GM23338 (cell line): ENCODE measurements around the gene ZNF101. TPM values are rescaled to one million over a fixed set of nuclear protein-coding genes. Genes with fewer than 3 reads are reported as not detected.

ENCODE experiments used
- ATAC-seq: fragments of 200-7000 bp; cut with Tn5 transposase; 3 replicates; pipeline ENCODE4 v1.9.1; 2020
- DNase-seq: peaks from one replicate; pipeline ENCODE4 v3.0.0-alpha.2; 2015; ENCODE audit warnings: low spot score
- H2AFZ ChIP-seq: fragments of 200-600 bp; sonication (generic); 2 replicates; pipeline ENCODE4 v1.8.0; 2016; ENCODE audit warnings: antibody characterized with exemption, mild to moderate bottlenecking, moderate library complexity
- H3F3A ChIP-seq: fragments of 200-600 bp; sonication (generic); replicated peaks from 2 replicates; pipeline ENCODE4 v1.8.0; 2017; ENCODE audit warnings: antibody characterized with exemption, mixed run types, low read depth
- H3K27ac ChIP-seq: fragments of 200-600 bp; sonication (generic); 2 replicates; pipeline ENCODE4 v1.6.1; 2016; ENCODE audit warnings: low read depth
- H3K27me3 ChIP-seq: fragments of 200-600 bp; sonication (generic); 2 replicates; pipeline ENCODE4 v1.8.0; 2016; ENCODE audit warnings: mild to moderate bottlenecking, mixed run types, moderate library complexity; ENCODE audit not compliant: insufficient read depth
- H3K36me3 ChIP-seq: fragments of 200-600 bp; sonication (generic); 2 replicates; pipeline ENCODE4 v1.8.0; 2016; ENCODE audit warnings: mild to moderate bottlenecking; ENCODE audit not compliant: insufficient read depth
- H3K4me1 ChIP-seq: fragments of 200-600 bp; sonication (generic); 2 replicates; pipeline ENCODE4 v1.8.0; 2016; ENCODE audit warnings: mild to moderate bottlenecking, moderate library complexity; ENCODE audit not compliant: insufficient read depth
- H3K4me2 ChIP-seq: fragments of 200-600 bp; sonication (generic); 2 replicates; pipeline ENCODE4 v1.7.1; 2017; ENCODE audit warnings: mixed run types
- H3K4me3 ChIP-seq: fragments of 200-600 bp; sonication (generic); 2 replicates; pipeline ENCODE4 v1.6.1; 2016; ENCODE audit warnings: mixed run types
- H3K79me2 ChIP-seq: fragments of 200-600 bp; sonication (generic); replicated peaks from 2 replicates; pipeline ENCODE4 v1.8.0; 2017; ENCODE audit warnings: mild to moderate bottlenecking; ENCODE audit not compliant: insufficient read depth
- H3K9me2 ChIP-seq: fragments of 200-600 bp; sonication (generic); 2 replicates; pipeline ENCODE4 v1.8.0; 2017; ENCODE audit not compliant: insufficient read depth
- H4K20me1 ChIP-seq: fragments of 200-600 bp; sonication (generic); replicated peaks from 2 replicates; pipeline ENCODE4 v1.8.0; 2017; ENCODE audit warnings: mild to moderate bottlenecking; ENCODE audit not compliant: insufficient read depth
- H3K27ac Mint-ChIP-seq: 2 replicates; pipeline ENCODE4 v1.8.0; 2020; ENCODE audit warnings: inconsistent platforms, mild to moderate bottlenecking, moderate library complexity, mixed read lengths
- H3K27me3 Mint-ChIP-seq: 3 replicates; pipeline ENCODE4 v1.8.0; 2022; ENCODE audit warnings: low read depth, mild to moderate bottlenecking, moderate library complexity, mixed read lengths, inconsistent platforms; ENCODE audit not compliant: insufficient read depth, poor library complexity
- H3K36me3 Mint-ChIP-seq: 3 replicates; pipeline ENCODE4 v1.8.0; 2021; ENCODE audit warnings: low read depth, mild to moderate bottlenecking, inconsistent platforms, moderate library complexity, mixed read lengths
- H3K4me1 Mint-ChIP-seq: 3 replicates; pipeline ENCODE4 v1.8.0; 2020; ENCODE audit warnings: mild to moderate bottlenecking, inconsistent platforms, mixed read lengths
- H3K4me3 Mint-ChIP-seq: 3 replicates; pipeline ENCODE4 v1.8.0; 2021; ENCODE audit warnings: moderate library complexity, mild to moderate bottlenecking, inconsistent platforms, mixed read lengths
- H3K9me3 Mint-ChIP-seq: 3 replicates; pipeline ENCODE4 v1.8.0; 2020; ENCODE audit warnings: moderate library complexity, mild to moderate bottlenecking, inconsistent platforms, mixed read lengths
- CREB1 ChIP-seq: fragments of 250-450 bp; sonication (Bioruptor Pico); IDR thresholded peaks from 2 replicates; pipeline ENCODE4 v1.5.0; 2020; ENCODE audit warnings: low read depth, mild to moderate bottlenecking, moderate library complexity
- CTCF ChIP-seq, 2 experiments: fragments of 200-600 bp in 1 of 2; sonication (generic) in 1 of 2; conservative IDR thresholded peaks; 2 replicates each; pipeline versions ENCODE4 v1.5.1 to v1.6.1; 2016 to 2017; ENCODE audit warnings: antibody characterized with exemption in 2 of 2, low read depth in 2 of 2, mild to moderate bottlenecking in 2 of 2, moderate library complexity in 1 of 2
- ETS1 ChIP-seq: IDR thresholded peaks from 2 replicates; pipeline ENCODE4 v1.6.1; 2016; ENCODE audit warnings: antibody characterized with exemption
- EZH2 ChIP-seq: fragments of 200-600 bp; sonication (generic); IDR thresholded peaks from one replicate; pipeline ENCODE4 v1.8.0; 2017; ENCODE audit warnings: antibody characterized with exemption, mild to moderate bottlenecking, low read depth; ENCODE audit not compliant: unreplicated experiment
- EZH2phosphoT487 ChIP-seq: fragments of 200-600 bp; sonication (generic); IDR thresholded peaks from one replicate; pipeline ENCODE4 v1.8.1; 2018; ENCODE audit warnings: antibody characterized with exemption; ENCODE audit not compliant: unreplicated experiment
- JUNB ChIP-seq: IDR thresholded peaks from one replicate; pipeline ENCODE4 v1.6.1; 2016; ENCODE audit warnings: antibody characterized with exemption; ENCODE audit not compliant: unreplicated experiment
- NANOG ChIP-seq: IDR thresholded peaks from 2 replicates; pipeline ENCODE4 v1.6.1; 2016; ENCODE audit warnings: antibody characterized with exemption, borderline replicate concordance
- POLR2AphosphoS5 ChIP-seq: IDR thresholded peaks from 2 replicates; pipeline ENCODE4 v1.6.1; 2016; ENCODE audit warnings: antibody characterized with exemption, low read depth
- REST ChIP-seq: IDR thresholded peaks from one replicate; pipeline ENCODE4 v1.6.1; 2018; ENCODE audit warnings: antibody characterized with exemption; ENCODE audit not compliant: unreplicated experiment
- STAT1 ChIP-seq: IDR thresholded peaks from one replicate; pipeline ENCODE4 v1.6.1; 2016; ENCODE audit warnings: antibody characterized with exemption; ENCODE audit not compliant: unreplicated experiment
- ZNF114 ChIP-seq: fragments of 250-450 bp; sonication (Bioruptor Pico); IDR thresholded peaks from 2 replicates; pipeline ENCODE4 v1.5.0; 2020; ENCODE audit warnings: mild to moderate bottlenecking, moderate library complexity
- ZNF331 ChIP-seq: fragments of 250-450 bp; sonication (Bioruptor Pico); IDR thresholded peaks from 2 replicates; pipeline ENCODE4 v1.5.0; 2020; ENCODE audit warnings: low read depth, mild to moderate bottlenecking, moderate library complexity
- ZNF462 ChIP-seq: fragments of 250-450 bp; sonication (Bioruptor Pico); IDR thresholded peaks from 2 replicates; pipeline ENCODE4 v1.5.0; 2020; ENCODE audit warnings: mild to moderate bottlenecking, moderate library complexity
- polyA plus RNA-seq: library from polyadenylated mRNA; unstranded; fragments of >200 nt; fragmentation: Nextera tagmentation; extraction: Ambion mirVana; gene quantifications from 2 replicates; pipeline ENCODE4 v1.2.1, GENCODE V29; 2016
- total RNA-seq: library from RNA; depleted of rRNA; stranded (reverse); fragments of >200 nt; shearing (Covaris generic); gene quantifications from 2 replicates; pipeline ENCODE4 v1.2.3, GENCODE V29; 2014

ZNF101 gene
- total and polyA plus RNA-seq, 2 experiments from 2014 or later: 46.4 to 47.9 TPM

- no peak for DNase-seq
- Histone ChIP-seq H3K4me3 (no peak overlapping the region), H3F3A (0 out of 2 replicates have a peak, but pooled peaks cover 2% of the 10 kb centered on the region), H4K20me1 (peaks cover 10% of the 10 kb centered on the region; the same call in 1 of the 2 replicates), H3K36me3 (peaks cover 30% of the 10 kb centered on the region; the same call in 1 of the 2 replicates), H3K9me2 (no peaks in the 10 kb centered on the region), H2AFZ (no peak overlapping the region), H3K27ac (no peak overlapping the region), H3K4me1 (no peaks in the 10 kb centered on the region), H3K79me2 (peaks cover 18% of the 10 kb centered on the region), H3K27me3 (no peaks in the 10 kb centered on the region), H3K4me2 (no peak overlapping the region)
- peaks cover 11% of the 10 kb centered on the region for H3K27me3 Mint-ChIP-seq
- H3K9me3 Mint-ChIP-seq: no peaks in the 10 kb centered on the region
- TF ChIP-seq CTCF (conservative IDR thresholded peaks at IDR 0.05; ENCODE audit: low read depth in 2 of 2): no peak
- no peak for TF ChIP-seq ZNF114 (CRISPR knock-in tag)
- no peak for TF ChIP-seq NANOG
- TF ChIP-seq STAT1: no peak
- no peak for TF ChIP-seq JUNB
- TF ChIP-seq POLR2AphosphoS5: no peak
- TF ChIP-seq EZH2: no peak
- no peak for TF ChIP-seq ZNF462
- TF ChIP-seq REST: no peak
- TF ChIP-seq CREB1 (CRISPR knock-in tag): no peak
- no peak for TF ChIP-seq EZH2phosphoT487
- TF ChIP-seq ETS1: no peak
- TF ChIP-seq ZNF331: no peak
- no peak overlapping the region for H3K27ac Mint-ChIP-seq
- peaks cover 80% of the 10 kb centered on the region for H3K36me3 Mint-ChIP-seq
- H3K4me1 Mint-ChIP-seq: no peaks in the 10 kb centered on the region; the same call in 2 of the 3 replicates
- no peak overlapping the region for H3K4me3 Mint-ChIP-seq
- no peak for ATAC-seq
Observed at GRCh38 chr19:19655641-19656343, 12.8 kb upstream of the ZNF101 start.
